GM19438 (cell line): Measurements from ENCODE around the gene IL37.

ENCODE experiments used
- ATAC-seq: cut with Tn5 transposase; IDR thresholded peaks from one replicate; pipeline ENCODE4 v1.9.1; 2021; ENCODE audit warnings: low read depth; ENCODE audit not compliant: unreplicated experiment

The IL37 gene

DNA sequence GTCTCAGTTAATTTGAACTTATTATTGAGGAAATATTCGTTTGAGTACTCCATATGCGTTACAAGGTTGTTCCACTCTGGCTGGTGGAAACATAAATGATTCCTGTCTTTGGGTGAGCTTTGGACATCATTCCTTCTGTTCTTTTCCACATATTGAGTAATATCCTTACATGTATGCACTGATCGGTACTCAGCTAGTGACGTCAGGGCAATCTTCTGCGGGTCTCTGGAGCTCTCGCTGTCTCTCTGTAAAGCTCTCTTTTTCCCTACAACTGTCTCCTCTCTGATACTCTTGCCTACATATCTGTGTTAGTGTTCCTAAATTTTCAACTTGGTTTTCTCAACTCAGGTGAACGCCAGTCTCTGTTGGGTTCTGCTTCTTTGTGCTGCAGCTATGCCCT lies 43.4 kb downstream of the IL37 start:
- no peak for ATAC-seq

DNA sequence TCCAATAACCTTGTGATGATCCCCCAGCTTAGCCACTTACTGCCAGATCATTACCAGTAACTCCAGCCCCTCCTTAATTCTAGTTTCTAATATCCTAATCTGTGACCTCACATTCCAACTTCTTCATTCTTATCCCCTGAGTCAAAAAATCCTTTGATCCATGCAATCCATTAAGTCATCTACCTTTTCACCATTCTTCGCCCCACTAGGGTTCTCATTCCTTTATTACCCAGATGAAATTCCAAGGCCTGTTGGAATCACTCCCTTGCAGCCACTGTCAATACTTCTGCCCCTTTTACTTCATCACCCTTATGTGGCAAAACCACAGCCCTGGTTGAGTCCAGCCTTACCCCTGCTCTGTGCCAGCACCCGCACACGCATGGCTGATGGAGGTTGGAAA lies 46.5 kb downstream of the IL37 start:
- no peak for ATAC-seq

DNA sequence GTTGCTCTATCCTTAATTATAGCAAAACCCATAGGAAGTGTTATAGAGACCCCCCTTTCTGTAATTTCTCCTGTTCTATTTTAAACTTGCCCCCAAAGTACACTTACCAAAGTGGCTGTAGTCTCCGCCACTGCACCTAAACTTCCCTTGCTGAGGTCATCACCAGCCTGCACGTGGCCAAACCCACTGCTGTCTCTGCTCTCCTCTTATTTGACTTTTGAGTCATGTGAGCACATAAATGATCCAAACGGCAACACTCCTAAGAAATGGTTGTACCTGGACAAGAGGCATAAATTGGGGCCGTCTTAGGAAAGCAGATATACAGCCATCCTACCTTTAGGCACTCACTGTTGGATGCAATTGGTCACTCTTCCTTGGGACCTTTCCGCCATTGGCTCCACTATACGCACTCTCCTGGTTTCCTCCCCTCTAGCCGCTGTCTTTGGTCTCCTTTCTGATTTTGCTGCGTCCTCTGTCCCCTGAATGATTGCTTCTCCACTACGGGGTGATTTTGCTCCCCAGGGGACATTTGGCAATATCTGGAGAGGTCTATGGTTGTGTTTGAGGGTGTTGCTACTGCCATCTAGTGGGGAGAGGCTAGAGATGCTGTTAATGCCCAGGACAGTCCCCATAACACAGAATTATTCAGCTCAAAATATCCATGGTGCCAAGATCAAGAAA lies 47.6 kb downstream of the IL37 start:
- no peak for ATAC-seq

DNA sequence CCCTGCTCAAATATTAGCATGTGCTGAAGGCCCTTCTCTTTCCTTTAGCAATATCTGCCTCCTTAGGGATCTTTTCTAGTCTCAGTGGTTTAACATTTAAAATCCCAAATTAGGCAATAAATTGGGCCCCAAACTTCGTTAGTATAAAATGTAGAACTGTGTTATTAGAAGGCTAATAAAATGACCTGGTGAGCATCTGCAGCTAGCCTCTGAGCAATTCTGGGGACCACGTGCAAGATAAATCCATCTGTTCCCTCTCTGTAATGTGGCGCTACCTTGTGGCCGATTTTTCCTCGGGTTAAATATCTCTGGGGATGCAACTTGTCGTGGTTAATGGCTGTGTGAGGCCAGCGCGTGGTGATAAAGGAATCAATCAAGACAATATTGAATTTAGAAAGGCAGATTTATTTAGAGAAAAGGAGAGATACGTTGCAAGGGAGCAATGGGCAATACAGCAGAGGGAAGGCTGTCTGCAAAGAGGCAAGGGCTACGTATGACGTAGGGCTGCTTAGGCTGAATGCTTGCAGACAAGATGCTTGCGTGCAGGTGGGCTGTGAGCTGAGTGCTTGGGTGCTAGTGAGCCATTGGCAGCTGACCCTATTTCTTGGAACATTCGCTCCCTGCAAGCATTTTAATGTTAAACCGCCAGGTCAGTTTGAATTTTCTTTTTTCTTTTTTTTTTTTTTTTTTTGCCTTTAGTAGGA lies 48.3 kb downstream of the IL37 start:
- no peak for ATAC-seq

DNA sequence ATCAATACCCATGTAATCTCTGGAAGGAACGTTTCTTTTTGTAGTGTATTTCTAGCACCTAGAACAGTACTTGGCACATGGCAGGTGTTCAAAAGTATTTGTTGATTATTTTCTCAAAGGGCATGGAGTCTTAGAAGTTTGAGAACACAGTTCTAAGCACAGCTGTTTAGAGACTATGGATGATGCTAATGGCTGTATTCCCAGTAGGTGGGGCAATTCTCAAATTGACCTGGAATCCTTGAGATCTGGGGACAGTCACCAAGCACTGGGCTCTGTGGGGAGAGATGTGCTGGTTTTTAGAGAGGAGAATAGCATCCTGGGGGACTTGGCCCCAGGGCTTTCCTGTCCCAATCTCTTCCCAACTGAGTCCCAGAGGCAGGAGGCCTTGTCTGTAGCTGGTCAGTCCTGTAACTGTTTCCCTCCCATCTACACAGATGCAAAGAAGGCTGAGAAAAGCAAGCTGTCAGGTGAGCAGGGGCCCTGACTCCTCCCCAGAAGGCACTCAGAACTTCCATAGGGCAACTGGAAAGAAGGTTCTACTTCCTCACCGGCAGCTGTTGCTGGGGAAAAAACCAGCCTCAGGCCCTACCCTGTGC lies 49.4 kb downstream of the IL37 start:
- ATAC-seq: no peak

DNA sequence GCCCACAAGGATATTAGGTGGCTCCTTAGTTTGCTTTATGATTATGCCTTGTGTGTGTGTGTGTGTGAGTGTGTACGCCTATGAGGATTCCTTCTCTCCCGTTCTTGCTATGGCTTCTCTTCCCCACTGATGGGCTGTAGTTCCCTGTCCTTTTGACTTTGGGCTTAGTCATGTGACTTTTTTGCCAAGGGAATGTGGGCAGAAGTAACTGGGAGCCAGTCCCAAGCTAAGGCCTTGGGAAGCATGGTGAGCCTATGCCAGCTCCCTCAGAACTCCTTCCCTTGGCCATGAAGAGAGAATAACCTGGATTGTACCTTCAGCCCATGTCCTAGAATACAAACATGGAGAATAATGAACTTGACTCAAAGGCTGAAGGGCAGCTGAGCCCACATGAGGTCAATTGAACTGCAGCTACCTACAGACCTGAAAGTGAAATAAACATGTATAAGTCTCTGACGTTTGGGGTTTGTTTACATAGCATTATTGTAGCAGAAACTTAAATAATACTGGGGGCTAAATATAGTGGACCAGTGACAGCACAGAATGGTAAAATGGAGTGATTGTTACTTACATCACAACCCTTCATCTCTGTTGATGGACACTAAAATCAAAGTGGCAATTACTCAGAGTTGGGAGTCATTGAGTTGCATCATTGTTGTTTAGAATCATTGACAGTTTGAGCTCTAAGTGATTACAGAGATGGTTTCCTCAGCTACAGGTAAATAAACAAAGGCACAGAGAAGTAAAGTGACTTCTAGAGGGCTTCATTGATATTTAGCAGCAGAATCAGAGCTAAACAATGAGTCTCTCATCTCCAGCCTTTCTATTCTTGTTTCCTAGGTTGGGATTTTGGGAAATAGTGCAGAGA lies 51.6 kb downstream of the IL37 start:
- ATAC-seq: no peak

DNA sequence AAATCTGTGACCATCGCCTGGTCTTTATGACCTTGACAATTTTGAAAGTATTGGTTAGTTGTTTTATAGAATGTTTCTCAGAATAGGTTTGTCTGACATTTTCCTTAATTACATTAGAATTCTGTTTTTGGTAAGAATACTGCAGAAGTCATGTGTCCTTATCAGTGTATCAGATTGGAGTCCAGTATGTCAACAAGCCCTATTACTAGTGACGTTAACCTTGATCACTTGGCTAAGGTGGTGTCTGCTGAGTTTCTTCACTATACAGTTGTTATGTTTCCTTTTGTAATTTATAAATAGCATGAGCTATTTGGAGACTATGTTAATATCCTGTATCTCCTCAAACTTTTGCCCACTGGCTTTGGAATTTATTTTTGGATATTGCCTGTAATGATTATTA lies 56.1 kb downstream of the IL37 start:
- no peak for ATAC-seq
